Right atrium auricular region (tissue), 2 donors: ENCODE results near the gene INTS6. TPM values are rescaled to one million over a fixed set of nuclear protein-coding genes. Genes with fewer than 3 reads are reported as not detected.

ENCODE experiments used
- DNase-seq: peaks from one replicate; pipeline ENCODE4 v3.0.0-alpha.2; 2019; ENCODE audit warnings: low spot score
- H3K27ac ChIP-seq, 2 donors: fragments of 200-600 bp; sonication (generic); 1 replicate in 1 of 2; 2 replicates in 1 of 2; pipeline ENCODE4 v1.5.1; 2016 to 2019
- H3K27me3 ChIP-seq, 2 donors: fragments of 200-600 bp; sonication (generic); one replicate each; pipeline versions ENCODE4 v1.5.1 to v1.6.0; 2017 to 2019
- H3K36me3 ChIP-seq: fragments of 200-600 bp; sonication (generic); one replicate; pipeline ENCODE4 v1.5.1; 2016
- H3K4me1 ChIP-seq, 2 donors: fragments of 200-600 bp; sonication (generic); one replicate each; pipeline versions ENCODE4 v1.5.1 to v1.6.0; 2017 to 2019
- H3K4me3 ChIP-seq, 2 donors: fragments of 200-600 bp; sonication (generic); 1 replicate in 1 of 2; 2 replicates in 1 of 2; pipeline ENCODE4 v1.5.1; 2017 to 2019; ENCODE audit warnings: mild to moderate bottlenecking in 1 of 2, moderate library complexity in 1 of 2
- H3K9me3 ChIP-seq, 2 donors: fragments of 200-600 bp; sonication (generic); one replicate each; pipeline ENCODE4 v1.5.1; 2019
- CTCF ChIP-seq, 2 donors: fragments of 200-600 bp; sonication (generic); IDR thresholded peaks; one replicate each; pipeline ENCODE4 v1.5.1; 2019; ENCODE audit warnings: antibody characterized with exemption in 2 of 2
- total RNA-seq, 2 donors: library from RNA; depleted of rRNA; stranded (reverse); fragments of >200 nt; gene quantifications; one replicate each; pipeline ENCODE4 v1.1.0, GENCODE V29; 2016

Gene INTS6
- total RNA-seq, 2 donors from 2014 or later, result 18.7 to 27.6 TPM

GRCh38 chr13:51453959-51454703 is 1.3 kb upstream of the INTS6 start:
- Histone ChIP-seq H3K36me3 (peaks cover 22% of the 10 kb centered on the region), H3K27ac (peak overlapping the region; percentile 97), H3K4me3 (peak overlapping the region; percentile 58 to 65), H3K9me3 (peaks cover 0 to 6% of the 10 kb centered on the region in 2 donors), H3K27me3 (no peaks in the 10 kb centered on the region), H3K4me1 (peaks cover 0 to 29% of the 10 kb centered on the region in 2 donors)
- no peak for TF ChIP-seq CTCF (IDR thresholded peaks at IDR 0.05)
- no peak for DNase-seq

- Histone ChIP-seq H3K4me1 (peaks cover 0 to 30% of the 10 kb centered on the region in 2 donors), H3K36me3 (peaks cover 22% of the 10 kb centered on the region), H3K9me3 (peaks cover 0 to 6% of the 10 kb centered on the region in 2 donors), H3K27me3 (no peaks in the 10 kb centered on the region), H3K4me3 (peak overlapping the region; percentile 58 to 65), H3K27ac (peak overlapping the region; percentile 97)
- no peak for TF ChIP-seq CTCF (IDR thresholded peaks at IDR 0.05)
- DNase-seq, result peak; percentile 77
Observed at GRCh38 chr13:51453207-51453958, 547 bp upstream of the INTS6 start.

- DNase-seq, result peak; percentile 91
- H3K4me3 ChIP-seq, result peak overlapping the region; percentile 79 to 97
- peaks cover 22% of the 10 kb centered on the region for H3K36me3 ChIP-seq
- H3K9me3 ChIP-seq, result peaks cover 0 to 6% of the 10 kb centered on the region in 2 donors
- H3K4me1 ChIP-seq, result peaks cover 0 to 30% of the 10 kb centered on the region in 2 donors
- H3K27ac ChIP-seq, result peak overlapping the region; percentile 100
- TF ChIP-seq CTCF (IDR thresholded peaks at IDR 0.05), result no peak
- no peaks in the 10 kb centered on the region for H3K27me3 ChIP-seq
Observed at GRCh38 chr13:51451467-51452360, 1.1 kb downstream of the INTS6 start.

GRCh38 chr13:51451134-51451466 is 1.7 kb downstream of the INTS6 start:
- TF ChIP-seq CTCF (IDR thresholded peaks at IDR 0.05), result no peak
- DNase-seq, result no peak
- Histone ChIP-seq H3K9me3 (peaks cover 0 to 6% of the 10 kb centered on the region in 2 donors), H3K36me3 (peaks cover 18% of the 10 kb centered on the region), H3K27ac (peak overlapping the region; percentile 100), H3K4me1 (peaks cover 0 to 30% of the 10 kb centered on the region in 2 donors), H3K27me3 (no peaks in the 10 kb centered on the region), H3K4me3 (peak overlapping the region; percentile 79 to 97)

GRCh38 chr13:51449018-51449417 is 3.8 kb downstream of the INTS6 start:
- no peak overlapping the region for H3K27ac ChIP-seq
- no peak for TF ChIP-seq CTCF (IDR thresholded peaks at IDR 0.05)
- DNase-seq, result no peak
- H3K4me3 ChIP-seq, result no peak overlapping the region
- peaks cover 0 to 21% of the 10 kb centered on the region in 2 donors for H3K4me1 ChIP-seq
- peaks cover 7% of the 10 kb centered on the region for H3K36me3 ChIP-seq
- H3K27me3 ChIP-seq, result no peaks in the 10 kb centered on the region
- H3K9me3 ChIP-seq, result no peaks in the 10 kb centered on the region
